Liver (tissue), 3 donors: ENCODE measurements around the gene NSMF.

Experiments used
- EGR1 ChIP-seq, 2 donors: IDR thresholded peaks; 2 replicates each; pipeline ENCODE4 v1.6.1; 2016 to 2018; ENCODE audit warnings: antibody characterized with exemption in 2 of 2, low read depth in 2 of 2
- FOXA1 ChIP-seq: IDR thresholded peaks from 2 replicates; pipeline ENCODE4 v1.6.1; 2016; ENCODE audit warnings: antibody characterized with exemption
- GABPA ChIP-seq, 2 donors: IDR thresholded peaks in 1 of 2; conservative IDR thresholded peaks in 1 of 2; 2 replicates each; pipeline ENCODE4 v1.6.1; 2016; ENCODE audit warnings: antibody characterized with exemption in 2 of 2, mild to moderate bottlenecking in 1 of 2, moderate library complexity in 1 of 2
- HNF4A ChIP-seq, 2 donors: conservative IDR thresholded peaks; 2 replicates each; pipeline ENCODE4 v1.6.1; 2016; ENCODE audit warnings: antibody characterized with exemption in 2 of 2, mild to moderate bottlenecking in 2 of 2
- JUND ChIP-seq, 2 donors: IDR thresholded peaks; 2 replicates each; pipeline ENCODE4 v1.6.1; 2016; ENCODE audit warnings: antibody characterized with exemption in 2 of 2
- RAD21 ChIP-seq, 2 donors: IDR thresholded peaks; 2 replicates each; pipeline ENCODE4 v1.6.1; 2016; ENCODE audit warnings: antibody characterized with exemption in 2 of 2, mild to moderate bottlenecking in 2 of 2
- SP1 ChIP-seq: IDR thresholded peaks from 2 replicates; pipeline ENCODE4 v1.6.1; 2018; ENCODE audit warnings: antibody characterized with exemption, mild to moderate bottlenecking
- YY1 ChIP-seq: IDR thresholded peaks from 2 replicates; pipeline ENCODE4 v1.6.1; 2016; ENCODE audit warnings: antibody characterized with exemption, mild to moderate bottlenecking
- TF ChIP-seq, protein P1 (sequence below): IDR thresholded peaks from 2 replicates; pipeline ENCODE4 v1.6.1; 2016; ENCODE audit warnings: antibody characterized with exemption
- TF ChIP-seq, protein P2 (sequence below): fragments of 150-350 bp; IDR thresholded peaks from 2 replicates; pipeline ENCODE4 v1.5.1; 2017; ENCODE audit warnings: improper control_type of control experiment, low read depth, low read length; ENCODE audit not compliant: missing input control
- TF ChIP-seq, protein P3 (sequence below): IDR thresholded peaks from 2 replicates; pipeline ENCODE4 v1.6.1; 2016; ENCODE audit warnings: antibody characterized with exemption
- TF ChIP-seq, protein P4 (sequence below): IDR thresholded peaks from 2 replicates; pipeline ENCODE4 v1.6.1; 2016; ENCODE audit warnings: antibody characterized with exemption, mild to moderate bottlenecking
- donor health status: healthy.
- donor health status: healthy.

DNA sequence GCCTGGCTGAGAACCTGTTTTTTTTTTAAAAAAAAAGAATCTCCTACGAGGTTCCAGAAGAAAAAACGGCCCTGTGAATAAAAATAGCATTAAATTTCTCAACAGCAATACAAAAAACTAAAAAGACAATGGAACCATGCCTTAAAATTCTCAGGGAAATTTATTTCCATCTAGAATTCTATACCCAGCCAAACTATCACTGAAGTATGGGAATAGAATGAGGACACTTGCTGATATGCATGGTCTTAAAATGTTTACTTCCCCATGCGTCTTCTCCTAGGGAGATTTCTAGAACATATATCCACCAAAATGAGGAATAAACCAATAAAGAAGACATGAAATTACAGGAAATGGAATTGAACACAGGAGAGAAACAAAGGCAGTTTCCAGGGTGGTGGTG, 16.5 kb upstream of the NSMF start:
- TF ChIP-seq, protein P1, sequence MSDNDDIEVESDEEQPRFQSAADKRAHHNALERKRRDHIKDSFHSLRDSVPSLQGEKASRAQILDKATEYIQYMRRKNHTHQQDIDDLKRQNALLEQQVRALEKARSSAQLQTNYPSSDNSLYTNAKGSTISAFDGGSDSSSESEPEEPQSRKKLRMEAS, result no peak
- TF ChIP-seq, protein P2, sequence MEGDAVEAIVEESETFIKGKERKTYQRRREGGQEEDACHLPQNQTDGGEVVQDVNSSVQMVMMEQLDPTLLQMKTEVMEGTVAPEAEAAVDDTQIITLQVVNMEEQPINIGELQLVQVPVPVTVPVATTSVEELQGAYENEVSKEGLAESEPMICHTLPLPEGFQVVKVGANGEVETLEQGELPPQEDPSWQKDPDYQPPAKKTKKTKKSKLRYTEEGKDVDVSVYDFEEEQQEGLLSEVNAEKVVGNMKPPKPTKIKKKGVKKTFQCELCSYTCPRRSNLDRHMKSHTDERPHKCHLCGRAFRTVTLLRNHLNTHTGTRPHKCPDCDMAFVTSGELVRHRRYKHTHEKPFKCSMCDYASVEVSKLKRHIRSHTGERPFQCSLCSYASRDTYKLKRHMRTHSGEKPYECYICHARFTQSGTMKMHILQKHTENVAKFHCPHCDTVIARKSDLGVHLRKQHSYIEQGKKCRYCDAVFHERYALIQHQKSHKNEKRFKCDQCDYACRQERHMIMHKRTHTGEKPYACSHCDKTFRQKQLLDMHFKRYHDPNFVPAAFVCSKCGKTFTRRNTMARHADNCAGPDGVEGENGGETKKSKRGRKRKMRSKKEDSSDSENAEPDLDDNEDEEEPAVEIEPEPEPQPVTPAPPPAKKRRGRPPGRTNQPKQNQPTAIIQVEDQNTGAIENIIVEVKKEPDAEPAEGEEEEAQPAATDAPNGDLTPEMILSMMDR, result no peak
- TF ChIP-seq, protein P3, sequence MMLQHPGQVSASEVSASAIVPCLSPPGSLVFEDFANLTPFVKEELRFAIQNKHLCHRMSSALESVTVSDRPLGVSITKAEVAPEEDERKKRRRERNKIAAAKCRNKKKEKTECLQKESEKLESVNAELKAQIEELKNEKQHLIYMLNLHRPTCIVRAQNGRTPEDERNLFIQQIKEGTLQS, result no peak
- TF ChIP-seq FOXA1, result no peak
- TF ChIP-seq EGR1 (IDR thresholded peaks at IDR 0.05; ENCODE audit: low read depth in 2 of 2), result no peak
- TF ChIP-seq HNF4A (conservative IDR thresholded peaks at IDR 0.05), result no peak
- TF ChIP-seq YY1, result no peak
- no peak for TF ChIP-seq SP1
- TF ChIP-seq, protein P4, sequence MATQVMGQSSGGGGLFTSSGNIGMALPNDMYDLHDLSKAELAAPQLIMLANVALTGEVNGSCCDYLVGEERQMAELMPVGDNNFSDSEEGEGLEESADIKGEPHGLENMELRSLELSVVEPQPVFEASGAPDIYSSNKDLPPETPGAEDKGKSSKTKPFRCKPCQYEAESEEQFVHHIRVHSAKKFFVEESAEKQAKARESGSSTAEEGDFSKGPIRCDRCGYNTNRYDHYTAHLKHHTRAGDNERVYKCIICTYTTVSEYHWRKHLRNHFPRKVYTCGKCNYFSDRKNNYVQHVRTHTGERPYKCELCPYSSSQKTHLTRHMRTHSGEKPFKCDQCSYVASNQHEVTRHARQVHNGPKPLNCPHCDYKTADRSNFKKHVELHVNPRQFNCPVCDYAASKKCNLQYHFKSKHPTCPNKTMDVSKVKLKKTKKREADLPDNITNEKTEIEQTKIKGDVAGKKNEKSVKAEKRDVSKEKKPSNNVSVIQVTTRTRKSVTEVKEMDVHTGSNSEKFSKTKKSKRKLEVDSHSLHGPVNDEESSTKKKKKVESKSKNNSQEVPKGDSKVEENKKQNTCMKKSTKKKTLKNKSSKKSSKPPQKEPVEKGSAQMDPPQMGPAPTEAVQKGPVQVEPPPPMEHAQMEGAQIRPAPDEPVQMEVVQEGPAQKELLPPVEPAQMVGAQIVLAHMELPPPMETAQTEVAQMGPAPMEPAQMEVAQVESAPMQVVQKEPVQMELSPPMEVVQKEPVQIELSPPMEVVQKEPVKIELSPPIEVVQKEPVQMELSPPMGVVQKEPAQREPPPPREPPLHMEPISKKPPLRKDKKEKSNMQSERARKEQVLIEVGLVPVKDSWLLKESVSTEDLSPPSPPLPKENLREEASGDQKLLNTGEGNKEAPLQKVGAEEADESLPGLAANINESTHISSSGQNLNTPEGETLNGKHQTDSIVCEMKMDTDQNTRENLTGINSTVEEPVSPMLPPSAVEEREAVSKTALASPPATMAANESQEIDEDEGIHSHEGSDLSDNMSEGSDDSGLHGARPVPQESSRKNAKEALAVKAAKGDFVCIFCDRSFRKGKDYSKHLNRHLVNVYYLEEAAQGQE, result no peak
- no peak for TF ChIP-seq GABPA (IDR thresholded peaks at IDR 0.05 in 1 of 2, conservative IDR thresholded peaks at IDR 0.05 in 1 of 2)
- no peak for TF ChIP-seq JUND (IDR thresholded peaks at IDR 0.05)
- TF ChIP-seq RAD21 (IDR thresholded peaks at IDR 0.05), result no peak
